ENCODE measurements around the gene GLIPR1.

- TF ChIP-seq EZH2 (IDR thresholded peaks at IDR 0.05) (no peak), POLR2AphosphoS5 (IDR thresholded peaks at IDR 0.05; ENCODE audit: borderline replicate concordance, low read depth, low read length) (no peak), FOXP2 (optimal IDR thresholded peaks at IDR 0.05; ENCODE audit: control extremely low read depth, extremely low read length, insufficient read depth) (no peak)
Measured at GRCh38 chr12:75488553-75488952, 8.0 kb downstream of the GLIPR1 start.
